ENCODE data around the gene PRKCI. TPM values are rescaled to one million over a fixed set of nuclear protein-coding genes. Genes with fewer than 3 reads are reported as not detected.

The PRKCI gene
- total RNA-seq, 1 experiment from 2014 or later, result 39.5 TPM

DNA sequence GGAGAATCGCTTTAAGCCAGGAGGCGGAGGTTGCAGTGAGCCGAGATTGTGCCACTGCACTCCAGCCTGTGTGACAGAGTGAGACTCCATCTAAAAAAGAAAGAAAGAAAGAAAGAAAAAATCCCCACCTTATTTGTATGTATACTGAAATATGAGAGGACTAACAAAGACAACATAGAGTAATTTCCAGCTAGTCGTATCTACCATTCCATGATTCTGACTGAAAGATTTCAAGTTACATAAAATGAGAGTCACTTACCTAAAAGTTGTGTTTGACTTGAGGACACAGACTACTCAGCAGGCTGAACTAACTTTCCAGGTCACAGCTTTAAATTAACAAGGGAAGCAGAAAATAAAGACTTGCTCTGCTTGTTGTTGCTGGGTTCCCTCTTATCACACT lies 18.8 kb upstream of the PRKCI start:
- no peak overlapping the region for H3K9ac ChIP-seq (ENCODE audit: low read length)
- no peak for ATAC-seq
- H2AFZ ChIP-seq (ENCODE audit: low read length), result no peak overlapping the region; the same call in 1 of the 2 replicates
- CTCF ChIA-PET, result no interaction called here
- DNase-seq, result no peak
- H3K4me3 ChIP-seq (ENCODE audit: low read length), result no peak overlapping the region
- no TSS peak for BruUV-seq (replicated peaks)
- no peaks in the 10 kb centered on the region for H3K9me3 ChIP-seq (ENCODE audit: low read length)
- H3K9me2 ChIP-seq (replicated peaks; ENCODE audit: low read length), result no peaks in the 10 kb centered on the region
- H3K4me1 ChIP-seq (ENCODE audit: insufficient read depth, low read length), result no peaks in the 10 kb centered on the region
- H3F3A ChIP-seq (ENCODE audit: low read length, unreplicated experiment), result no peaks in the 10 kb centered on the region
- H3K79me2 ChIP-seq (ENCODE audit: low read length), result no peaks in the 10 kb centered on the region
- no peak overlapping the region for H3K4me2 ChIP-seq (ENCODE audit: low read length)
- TF ChIP-seq EZH2 (IDR thresholded peaks at IDR 0.05; ENCODE audit: low read length, unreplicated experiment), result no peak
- no peak for TF ChIP-seq CTCF (conservative IDR thresholded peaks at IDR 0.05; ENCODE audit: low read depth, low read length)
- no peak for TF ChIP-seq EZH2phosphoT487 (IDR thresholded peaks at IDR 0.05; ENCODE audit: borderline replicate concordance, low read length)
- H3K36me3 ChIP-seq (ENCODE audit: low read depth, low read length), result no peaks in the 10 kb centered on the region
- no peak overlapping the region for H3K27ac ChIP-seq (ENCODE audit: low read length)
- intact Hi-C loops (cut with micrococcal nuclease), result no loop called here
- POLR2A ChIA-PET (ENCODE audit: unreplicated experiment), result interaction anchor here (0.6 kb wide), 1 partner anchor 1333 kb away, joined by 3 read pairs; no protein-coding TSS in a partner anchor
- no peaks in the 10 kb centered on the region for H3K27me3 ChIP-seq (ENCODE audit: low read length)
- H4K20me1 ChIP-seq (ENCODE audit: low read length), result no peaks in the 10 kb centered on the region

DNA sequence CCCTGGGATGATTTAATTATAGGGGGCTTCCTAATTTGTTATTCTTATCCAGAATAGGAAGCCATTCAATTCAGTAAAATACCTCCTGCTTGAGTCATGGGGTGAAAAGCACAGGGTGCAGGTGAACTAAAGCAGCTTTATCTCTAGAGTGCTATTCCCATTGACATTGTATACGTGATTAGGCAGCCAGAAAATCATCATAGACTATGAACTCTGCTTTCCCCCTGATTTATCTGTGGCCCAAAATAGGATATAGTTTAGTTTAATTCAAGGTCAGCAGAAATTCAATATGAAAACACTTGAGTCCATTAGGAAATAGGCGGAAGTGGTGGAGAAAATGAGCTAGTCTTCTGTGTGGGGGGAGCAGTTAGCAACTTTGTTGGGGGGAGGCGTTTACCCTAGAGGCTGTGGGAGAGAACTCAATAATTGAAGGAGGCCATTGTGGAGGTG lies 18.2 kb upstream of the PRKCI start:
- ATAC-seq, result no peak
- Histone ChIP-seq H3K36me3 (ENCODE audit: low read depth, low read length) (no peaks in the 10 kb centered on the region), H3K79me2 (ENCODE audit: low read length) (no peaks in the 10 kb centered on the region), H3K27ac (ENCODE audit: low read length) (no peak overlapping the region), H3F3A (ENCODE audit: low read length, unreplicated experiment) (no peaks in the 10 kb centered on the region), H3K4me3 (ENCODE audit: low read length) (no peak overlapping the region), H3K9me2 (replicated peaks; ENCODE audit: low read length) (no peaks in the 10 kb centered on the region), H3K4me2 (ENCODE audit: low read length) (no peak overlapping the region), H2AFZ (ENCODE audit: low read length) (no peak overlapping the region), H3K9me3 (ENCODE audit: low read length) (no peaks in the 10 kb centered on the region), H4K20me1 (ENCODE audit: low read length) (no peaks in the 10 kb centered on the region), H3K9ac (ENCODE audit: low read length) (no peak overlapping the region), H3K4me1 (ENCODE audit: insufficient read depth, low read length) (no peaks in the 10 kb centered on the region), H3K27me3 (ENCODE audit: low read length) (no peaks in the 10 kb centered on the region)
- no TSS peak for BruUV-seq (replicated peaks)
- CTCF ChIA-PET, result interaction anchor here (0.6 kb wide), 1 partner anchor 20 kb away, joined by 3 read pairs; no protein-coding TSS in a partner anchor
- DNase-seq, result no peak
- POLR2A ChIA-PET (ENCODE audit: unreplicated experiment), result interaction anchor here (0.6 kb wide), 1 partner anchor 1332 kb away, joined by 3 read pairs; no protein-coding TSS in a partner anchor
- intact Hi-C loops (cut with micrococcal nuclease), result no loop called here
- TF ChIP-seq EZH2phosphoT487 (IDR thresholded peaks at IDR 0.05; ENCODE audit: borderline replicate concordance, low read length), result no peak
- no peak for TF ChIP-seq EZH2 (IDR thresholded peaks at IDR 0.05; ENCODE audit: low read length, unreplicated experiment)
- TF ChIP-seq CTCF (conservative IDR thresholded peaks at IDR 0.05; ENCODE audit: low read depth, low read length), result no peak

GRCh38 chr3:170204509-170204908 lies 17.7 kb upstream of the PRKCI start:
- H3K9ac ChIP-seq (ENCODE audit: low read length), result no peak overlapping the region
- DNase-seq, result no peak
- no peaks in the 10 kb centered on the region for H3K9me3 ChIP-seq (ENCODE audit: low read length)
- H3K4me3 ChIP-seq (ENCODE audit: low read length), result no peak overlapping the region
- H3K27ac ChIP-seq (ENCODE audit: low read length), result no peak overlapping the region
- no peak overlapping the region for H2AFZ ChIP-seq (ENCODE audit: low read length)
- no peak overlapping the region for H3K4me2 ChIP-seq (ENCODE audit: low read length)
- H3K9me2 ChIP-seq (replicated peaks; ENCODE audit: low read length), result no peaks in the 10 kb centered on the region
- H3F3A ChIP-seq (ENCODE audit: low read length, unreplicated experiment), result no peaks in the 10 kb centered on the region
- no peaks in the 10 kb centered on the region for H3K36me3 ChIP-seq (ENCODE audit: low read depth, low read length)
- no peak for ATAC-seq
- ChIA-PET CTCF (no interaction called here), POLR2A (ENCODE audit: unreplicated experiment) (interaction anchor here (0.5 kb wide), 1 partner anchor 660 kb away, joined by 3 read pairs; no protein-coding TSS in a partner anchor)
- no peaks in the 10 kb centered on the region for H3K79me2 ChIP-seq (ENCODE audit: low read length)
- intact Hi-C loops (cut with micrococcal nuclease), result no loop called here
- no peaks in the 10 kb centered on the region for H3K4me1 ChIP-seq (ENCODE audit: insufficient read depth, low read length)
- no peaks in the 10 kb centered on the region for H3K27me3 ChIP-seq (ENCODE audit: low read length)
- no peaks in the 10 kb centered on the region for H4K20me1 ChIP-seq (ENCODE audit: low read length)
- TF ChIP-seq EZH2 (IDR thresholded peaks at IDR 0.05; ENCODE audit: low read length, unreplicated experiment) (no peak), CTCF (conservative IDR thresholded peaks at IDR 0.05; ENCODE audit: low read depth, low read length) (no peak), EZH2phosphoT487 (IDR thresholded peaks at IDR 0.05; ENCODE audit: borderline replicate concordance, low read length) (no peak)
- BruUV-seq (replicated peaks), result no TSS peak
